ENCODE results near the gene WWOX.

Gene WWOX

GRCh38 chr16:78805556-78805955, 706.1 kb downstream of the WWOX start:
- TF ChIP-seq CTCF (IDR thresholded peaks at IDR 0.05; ENCODE audit: insufficient read depth, missing control alignments) = no peak
- no peak for FAIRE-seq
- no peak for DNase-seq (ENCODE audit: insufficient read length, low spot score)

- DNase-seq (ENCODE audit: insufficient read length, low spot score) (no peak), FAIRE-seq (no peak)
- no peak for TF ChIP-seq CTCF (IDR thresholded peaks at IDR 0.05; ENCODE audit: insufficient read depth, missing control alignments)
Measured at GRCh38 chr16:78811247-78811646, 711.8 kb downstream of the WWOX start.

GRCh38 chr16:78812582-78812981, 713.1 kb downstream of the WWOX start:
- no peak for TF ChIP-seq CTCF (IDR thresholded peaks at IDR 0.05; ENCODE audit: insufficient read depth, missing control alignments)
- FAIRE-seq (no peak), DNase-seq (ENCODE audit: insufficient read length, low spot score) (no peak)

- FAIRE-seq (no peak), DNase-seq (ENCODE audit: insufficient read length, low spot score) (no peak)
- no peak for TF ChIP-seq CTCF (IDR thresholded peaks at IDR 0.05; ENCODE audit: insufficient read depth, missing control alignments)
Measured at GRCh38 chr16:78813661-78814311, 714.3 kb downstream of the WWOX start.

- FAIRE-seq (no peak), DNase-seq (ENCODE audit: insufficient read length, low spot score) (no peak)
- TF ChIP-seq CTCF (IDR thresholded peaks at IDR 0.05; ENCODE audit: insufficient read depth, missing control alignments) = no peak
Measured at GRCh38 chr16:78815713-78816112, 716.3 kb downstream of the WWOX start.

GRCh38 chr16:78816499-78817195, 717.2 kb downstream of the WWOX start:
- no peak for TF ChIP-seq CTCF (IDR thresholded peaks at IDR 0.05; ENCODE audit: insufficient read depth, missing control alignments)
- FAIRE-seq (no peak), DNase-seq (ENCODE audit: insufficient read length, low spot score) (no peak)

GRCh38 chr16:78817200-78817739, 717.8 kb downstream of the WWOX start:
- FAIRE-seq (no peak), DNase-seq (ENCODE audit: insufficient read length, low spot score) (no peak)
- TF ChIP-seq CTCF (IDR thresholded peaks at IDR 0.05; ENCODE audit: insufficient read depth, missing control alignments) = no peak
